ENCODE results near the gene ITSN1.

DNA sequence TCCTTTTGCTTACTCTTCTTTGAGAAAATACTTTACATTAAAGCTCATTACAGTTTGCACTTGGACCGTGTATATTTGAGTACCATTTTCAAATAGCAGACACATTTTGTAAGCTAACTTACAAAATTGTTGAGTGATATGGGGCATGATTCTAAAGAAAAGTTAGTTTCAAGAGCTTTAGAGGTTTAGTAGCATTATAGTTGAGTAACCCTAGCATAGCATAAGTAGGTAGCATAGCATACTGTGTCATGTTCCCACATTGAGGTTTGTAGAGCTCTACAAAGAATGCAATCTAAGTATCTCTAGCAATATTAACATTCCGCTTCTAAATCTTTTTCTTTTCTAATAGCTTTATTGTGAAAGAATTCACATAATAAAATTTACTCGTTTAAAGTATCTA is 92.0 kb downstream of the ITSN1 start:
- TF ChIP-seq ZNF8 (CRISPR knock-in tag; IDR thresholded peaks at IDR 0.05) (no peak), ZFP3 (CRISPR knock-in tag; IDR thresholded peaks at IDR 0.05) (no peak), ISL1 (CRISPR knock-in tag; IDR thresholded peaks at IDR 0.05) (no peak), RARB (CRISPR knock-in tag; IDR thresholded peaks at IDR 0.05) (no peak)
- TF ChIP-seq, protein P1, sequence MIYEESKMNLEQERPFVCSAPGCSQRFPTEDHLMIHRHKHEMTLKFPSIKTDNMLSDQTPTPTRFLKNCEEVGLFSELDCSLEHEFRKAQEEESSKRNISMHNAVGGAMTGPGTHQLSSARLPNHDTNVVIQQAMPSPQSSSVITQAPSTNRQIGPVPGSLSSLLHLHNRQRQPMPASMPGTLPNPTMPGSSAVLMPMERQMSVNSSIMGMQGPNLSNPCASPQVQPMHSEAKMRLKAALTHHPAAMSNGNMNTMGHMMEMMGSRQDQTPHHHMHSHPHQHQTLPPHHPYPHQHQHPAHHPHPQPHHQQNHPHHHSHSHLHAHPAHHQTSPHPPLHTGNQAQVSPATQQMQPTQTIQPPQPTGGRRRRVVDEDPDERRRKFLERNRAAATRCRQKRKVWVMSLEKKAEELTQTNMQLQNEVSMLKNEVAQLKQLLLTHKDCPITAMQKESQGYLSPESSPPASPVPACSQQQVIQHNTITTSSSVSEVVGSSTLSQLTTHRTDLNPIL (CRISPR knock-in tag; IDR thresholded peaks at IDR 0.05; ENCODE audit: low read depth), result no peak
